Measurements from ENCODE around the gene FBXL17.

DNA sequence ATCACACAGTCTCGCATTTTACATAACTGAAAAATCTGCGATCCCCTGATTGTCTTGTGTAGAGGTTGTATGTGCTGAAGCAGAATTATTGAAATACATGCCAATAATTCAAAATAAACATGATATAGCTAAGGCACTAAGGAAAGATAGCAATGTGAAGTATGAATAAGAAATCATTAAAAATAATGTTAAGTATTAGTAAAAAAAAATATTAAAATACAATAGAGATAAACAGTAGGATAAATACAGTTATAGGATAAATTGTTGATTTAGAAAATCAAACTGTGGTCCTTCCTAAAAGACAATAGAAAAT is 121.1 kb downstream of the FBXL17 start:
- no peak for TF ChIP-seq EZH2 (IDR thresholded peaks at IDR 0.05; ENCODE audit: insufficient read depth, low read length)
- TF ChIP-seq, protein P1, sequence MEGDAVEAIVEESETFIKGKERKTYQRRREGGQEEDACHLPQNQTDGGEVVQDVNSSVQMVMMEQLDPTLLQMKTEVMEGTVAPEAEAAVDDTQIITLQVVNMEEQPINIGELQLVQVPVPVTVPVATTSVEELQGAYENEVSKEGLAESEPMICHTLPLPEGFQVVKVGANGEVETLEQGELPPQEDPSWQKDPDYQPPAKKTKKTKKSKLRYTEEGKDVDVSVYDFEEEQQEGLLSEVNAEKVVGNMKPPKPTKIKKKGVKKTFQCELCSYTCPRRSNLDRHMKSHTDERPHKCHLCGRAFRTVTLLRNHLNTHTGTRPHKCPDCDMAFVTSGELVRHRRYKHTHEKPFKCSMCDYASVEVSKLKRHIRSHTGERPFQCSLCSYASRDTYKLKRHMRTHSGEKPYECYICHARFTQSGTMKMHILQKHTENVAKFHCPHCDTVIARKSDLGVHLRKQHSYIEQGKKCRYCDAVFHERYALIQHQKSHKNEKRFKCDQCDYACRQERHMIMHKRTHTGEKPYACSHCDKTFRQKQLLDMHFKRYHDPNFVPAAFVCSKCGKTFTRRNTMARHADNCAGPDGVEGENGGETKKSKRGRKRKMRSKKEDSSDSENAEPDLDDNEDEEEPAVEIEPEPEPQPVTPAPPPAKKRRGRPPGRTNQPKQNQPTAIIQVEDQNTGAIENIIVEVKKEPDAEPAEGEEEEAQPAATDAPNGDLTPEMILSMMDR (IDR thresholded peaks at IDR 0.05; ENCODE audit: insufficient read depth, low read depth, low read length): no peak
